HG02870 (cell line): Measurements from ENCODE around the gene ACAD11.

Experiments used
- ATAC-seq: cut with Tn5 transposase; IDR thresholded peaks from one replicate; pipeline ENCODE4 v1.9.1; 2021; ENCODE audit warnings: mild to moderate bottlenecking, moderate library complexity; ENCODE audit not compliant: unreplicated experiment

Gene ACAD11

GRCh38 chr3:132513057-132513456, 146.6 kb downstream of the ACAD11 start:
- ATAC-seq: no peak

DNA sequence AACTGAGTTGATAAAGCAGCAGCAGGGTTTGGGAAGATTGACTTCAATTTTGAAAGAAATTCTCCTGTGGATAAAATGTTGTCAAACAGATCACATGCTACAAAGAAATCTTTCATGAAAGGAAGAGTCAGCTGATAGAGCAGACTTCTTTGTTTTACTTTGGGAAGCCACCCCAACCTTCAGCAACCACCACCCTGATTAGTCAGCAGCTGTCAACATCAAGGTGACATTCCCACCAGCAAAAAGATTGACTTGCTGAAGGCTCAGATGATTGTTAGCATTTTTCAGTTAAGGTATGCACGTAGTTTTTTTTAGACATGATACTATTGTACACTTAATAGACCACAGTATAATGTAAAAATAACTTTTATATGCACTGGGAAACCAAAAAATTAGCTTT, 150.1 kb downstream of the ACAD11 start:
- ATAC-seq: no peak

GRCh38 chr3:132509096-132509495, 150.5 kb downstream of the ACAD11 start:
- no peak for ATAC-seq
